Activated CD8-positive, alpha-beta memory T cell treated with anti-CD3 and anti-CD28 coated beads for 36 hours (primary cell): ENCODE measurements around the gene PALS1. TPM values are rescaled to one million over a fixed set of nuclear protein-coding genes. Genes with fewer than 3 reads are reported as not detected.
"Not testable (repeated sequence)": the region's sequence is repeated elsewhere in the genome, so short reads cannot be mapped to it uniquely, and the experiment has no call there.

Experiments used
- CTCF ChIA-PET: fragments of 350-600 bp; sonication (Branson Sonifier 250); formaldehyde crosslinking; loops from one replicate; lab custom pipeline; 2021; ENCODE audit warnings: antibody characterized with exemption; lab: Charles Lee
- POLR2A ChIA-PET: fragments of 350-600 bp; sonication (Branson Sonifier 250); formaldehyde crosslinking; loops from one replicate; lab custom pipeline; 2021; ENCODE audit warnings: antibody characterized with exemption; lab: Charles Lee
- total RNA-seq, 2 experiments: library from RNA; stranded (reverse); gene quantifications; one replicate each; pipeline ENCODE4 v1.2.3, GENCODE V29; 2021

The PALS1 gene
- total RNA-seq, 2 experiments from 2014 or later, result 5.9 to 7.0 TPM

DNA sequence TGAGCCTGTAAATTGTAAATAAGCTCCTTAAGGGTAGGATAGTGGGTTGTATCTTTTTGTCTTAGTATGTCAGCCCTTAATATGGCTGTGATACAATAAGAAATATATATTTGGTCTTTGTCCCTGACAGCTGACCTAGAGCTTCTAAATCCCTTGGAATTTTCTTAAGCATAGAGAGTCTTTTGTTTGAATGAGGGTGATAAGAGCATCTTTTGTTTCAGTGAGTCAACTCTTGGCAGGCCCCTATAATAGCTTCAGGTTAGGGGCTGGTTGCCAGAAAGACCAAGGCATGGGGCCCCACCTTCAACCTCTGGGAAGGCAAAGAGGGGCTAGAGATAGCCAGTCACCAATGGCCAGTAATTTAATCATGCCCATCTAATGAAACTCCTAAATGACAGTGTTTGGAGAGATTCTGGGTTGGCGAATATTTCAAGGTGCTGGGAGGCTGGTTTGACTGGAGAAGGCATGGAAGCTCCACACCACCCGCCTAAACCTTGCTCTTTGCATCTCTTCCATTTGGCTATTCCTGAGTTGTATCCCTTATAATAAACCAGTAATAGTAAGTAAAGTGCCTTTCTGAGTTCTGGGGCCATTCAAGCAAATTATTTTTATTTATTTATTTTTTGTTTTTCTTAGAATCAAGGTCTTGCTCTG is 10.5 kb downstream of the PALS1 start:
- CTCF ChIA-PET, result interaction anchor here (1.7 kb wide), 1 partner anchor 10 kb away, joined by 3 read pairs; no protein-coding TSS in a partner anchor
- POLR2A ChIA-PET, result no interaction called here

- CTCF ChIA-PET, result interaction anchor here (1.7 kb wide), 1 partner anchor 8 kb away, joined by 3 read pairs; no protein-coding TSS in a partner anchor
- POLR2A ChIA-PET, result no interaction called here
Observed at GRCh38 chr14:67253076-67253635, 11.9 kb downstream of the PALS1 start.

DNA sequence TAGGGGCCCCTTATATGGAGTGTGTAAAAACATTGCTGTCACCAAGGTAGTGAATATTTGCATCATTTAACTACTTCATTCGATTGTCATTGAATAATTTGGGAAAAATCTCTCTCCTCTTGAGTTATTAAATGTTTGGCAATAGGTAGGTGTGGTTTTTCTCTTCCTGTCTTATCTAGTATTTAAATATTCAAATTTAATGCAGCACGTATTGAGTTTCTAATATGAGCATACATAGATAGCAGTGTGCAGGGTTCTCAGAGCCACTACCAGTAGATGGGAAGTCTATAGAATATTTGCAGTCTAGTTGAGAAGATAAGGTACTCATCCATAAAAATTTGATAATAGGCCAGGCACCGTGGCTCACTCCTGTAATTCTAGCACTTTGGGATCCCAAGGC is 16.7 kb downstream of the PALS1 start:
- ChIA-PET CTCF (no interaction called here), POLR2A (no interaction called here)

GRCh38 chr14:67260965-67261364 is 19.7 kb downstream of the PALS1 start:
- CTCF ChIA-PET, result interaction anchor here (1.0 kb wide), 1 partner anchor 8 kb away, joined by 3 read pairs; no protein-coding TSS in a partner anchor
- POLR2A ChIA-PET, result no interaction called here

GRCh38 chr14:67263499-67264149 is 22.4 kb downstream of the PALS1 start:
- ChIA-PET CTCF (no interaction called here), POLR2A (no interaction called here)

DNA sequence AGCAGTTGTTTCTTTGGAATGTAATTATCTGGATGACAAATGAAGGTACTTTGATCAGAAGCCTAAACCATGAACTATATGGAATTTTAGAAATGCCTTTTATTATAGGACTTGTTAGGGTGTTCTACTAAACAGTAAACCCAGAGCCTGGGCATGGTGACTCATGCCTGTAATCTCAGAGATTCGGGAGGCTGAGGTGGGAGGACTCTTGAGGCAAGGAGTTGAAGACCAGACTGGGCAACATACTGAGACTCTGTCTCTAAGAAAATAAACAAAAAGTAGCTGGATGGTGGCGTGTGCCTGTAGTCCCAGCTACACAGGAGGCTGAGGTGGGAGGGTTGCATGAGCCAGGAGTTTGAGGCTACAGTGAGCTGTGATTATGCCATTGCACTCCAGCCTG is 23.9 kb downstream of the PALS1 start:
- CTCF ChIA-PET, result no interaction called here
- POLR2A ChIA-PET, result no interaction called here

GRCh38 chr14:67267576-67268328 is 26.5 kb downstream of the PALS1 start:
- ChIA-PET CTCF (no interaction called here), POLR2A (no interaction called here)

- POLR2A ChIA-PET, result no interaction called here
- CTCF ChIA-PET, result no interaction called here
Observed at GRCh38 chr14:67268426-67269150, 27.4 kb downstream of the PALS1 start.

DNA sequence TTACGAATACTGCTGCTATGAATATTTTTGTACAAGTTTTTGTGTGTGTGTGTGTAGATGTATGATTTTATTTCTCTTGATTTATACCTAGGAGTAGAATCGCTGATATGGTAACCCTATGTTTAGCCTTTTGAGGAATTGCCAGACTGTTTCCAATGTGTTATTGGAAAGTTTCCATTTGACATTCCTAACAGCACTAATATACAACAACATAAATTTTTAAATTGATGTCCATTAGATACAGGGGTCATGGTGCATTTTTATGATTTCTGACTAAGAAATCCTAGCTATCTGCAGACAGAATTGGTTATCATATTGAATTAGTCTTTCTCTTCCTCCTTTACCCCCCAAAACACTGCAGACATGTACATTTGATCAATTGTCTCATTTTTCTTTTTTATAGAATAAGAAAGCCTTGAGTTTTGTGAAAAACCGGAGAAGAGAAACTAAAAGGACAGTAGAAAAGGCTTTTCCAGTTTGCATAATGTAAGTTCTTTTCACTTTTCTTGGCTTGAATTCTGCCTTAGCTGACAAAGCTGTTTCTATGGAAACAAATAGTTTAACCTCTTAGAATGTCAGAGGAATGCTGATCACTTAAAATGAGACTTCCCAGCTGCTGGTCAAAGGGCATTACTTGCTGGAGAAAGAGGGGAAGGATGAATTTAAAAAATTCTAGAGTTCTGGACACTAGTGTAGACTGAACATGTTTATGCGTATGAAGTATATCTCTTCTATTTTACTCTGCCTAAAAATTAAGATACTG is 28.2 kb downstream of the PALS1 start:
- ChIA-PET CTCF (no interaction called here), POLR2A (no interaction called here)

GRCh38 chr14:67270145-67270753 is 29.0 kb downstream of the PALS1 start:
- CTCF ChIA-PET, result no interaction called here

GRCh38 chr14:67270933-67271332 is 29.7 kb downstream of the PALS1 start:
- ChIA-PET POLR2A (no interaction called here), CTCF (no interaction called here)

More at GRCh38 chr14:67270145-67270753, 29.0 kb downstream of the PALS1 start:
- POLR2A ChIA-PET, result no interaction called here

DNA sequence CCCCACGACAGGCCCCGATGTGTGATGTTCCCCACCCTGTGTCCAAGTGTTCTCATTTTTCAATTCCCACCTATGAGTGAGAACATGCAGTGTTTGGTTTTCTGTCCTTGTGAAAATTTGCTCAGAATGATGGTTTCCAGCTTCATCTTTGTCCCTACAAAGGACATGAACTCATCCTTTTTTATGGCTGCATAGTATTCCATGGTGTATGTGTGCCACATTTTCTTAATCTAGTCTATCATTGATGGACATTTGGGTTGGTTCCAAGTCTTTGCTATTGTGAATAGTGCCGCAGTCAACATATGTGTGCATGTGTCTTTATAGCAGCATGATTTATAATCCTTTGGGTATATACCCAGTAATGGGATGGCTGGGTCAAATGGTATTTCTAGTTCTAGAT is 32.0 kb downstream of the PALS1 start:
- CTCF ChIA-PET, POLR2A ChIA-PET: not testable (repeated sequence)

DNA sequence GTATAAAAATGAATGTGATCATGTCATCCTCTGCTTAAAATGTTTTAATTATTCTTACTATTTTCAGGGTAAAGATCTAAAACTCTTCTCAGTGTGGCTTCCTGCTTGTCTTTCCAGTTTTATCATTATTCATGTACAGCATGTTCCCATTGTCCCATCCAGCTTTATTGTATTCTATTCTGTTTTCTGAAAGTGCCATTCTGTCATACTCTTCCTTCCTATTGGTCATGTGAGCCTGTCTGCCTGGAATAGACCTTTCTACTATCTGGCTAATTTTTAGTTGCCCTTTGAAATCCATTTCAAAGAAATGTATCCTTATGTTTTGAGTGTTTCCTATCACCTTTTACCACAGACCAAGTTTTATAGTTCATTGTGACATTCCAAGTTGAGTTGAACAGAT is 34.9 kb downstream of the PALS1 start:
- CTCF ChIA-PET, result no interaction called here
- POLR2A ChIA-PET, result no interaction called here

GRCh38 chr14:67280506-67280905 is 39.3 kb downstream of the PALS1 start:
- POLR2A ChIA-PET, result no interaction called here
- CTCF ChIA-PET, result no interaction called here

DNA sequence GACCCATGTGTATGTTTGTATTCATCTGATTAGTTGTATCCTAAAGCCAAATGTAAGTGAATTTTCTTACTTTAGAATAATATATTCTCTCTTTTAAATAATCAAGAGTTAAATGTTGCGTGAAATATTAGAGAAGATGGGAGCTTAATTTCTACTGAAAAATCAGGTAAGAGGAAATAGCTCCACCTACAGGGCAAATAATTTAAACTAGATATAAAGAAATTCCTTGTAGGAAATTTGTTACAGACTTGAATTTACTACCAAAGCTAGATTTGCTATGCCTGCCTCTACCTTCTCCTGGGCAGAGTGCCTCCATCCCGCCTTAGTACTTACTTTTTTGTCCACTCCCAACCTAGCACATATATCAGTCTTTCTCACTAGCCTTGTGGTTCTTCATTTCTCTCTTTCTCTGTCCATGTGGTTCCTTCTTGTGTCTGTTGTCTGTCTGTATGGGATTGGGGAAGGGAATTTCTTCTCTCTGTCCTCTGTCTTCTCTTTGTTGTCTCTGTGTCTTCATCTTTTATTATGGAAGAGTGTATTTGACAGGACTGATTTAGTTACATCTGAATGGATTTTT is 44.7 kb downstream of the PALS1 start:
- ChIA-PET POLR2A (no interaction called here), CTCF (interaction anchor here (0.7 to 2.0 kb wide), 4 partner anchors 46 to 119 kb away, joined by 3 to 6 read pairs (median 4); no protein-coding TSS in a partner anchor)
